Endodermal cell (in vitro differentiated cells): ENCODE measurements around the gene ADGRD1. TPM values are rescaled to one million over a fixed set of nuclear protein-coding genes. Genes with fewer than 3 reads are reported as not detected.

ENCODE experiments used
- DNase-seq: peaks from one replicate; pipeline ENCODE4 v3.0.0-alpha.2; 2017
- H3K27ac ChIP-seq: 2 replicates; pipeline ENCODE4 v1.5.1; 2013; ENCODE audit warnings: mild to moderate bottlenecking, low read depth, low read length, moderate library complexity
- H3K27me3 ChIP-seq: 2 replicates; pipeline ENCODE4 v1.6.1; 2013; ENCODE audit warnings: mild to moderate bottlenecking, low read length, moderate library complexity; ENCODE audit not compliant: insufficient read depth, control insufficient read depth, poor library complexity, severe bottlenecking
- H3K36me3 ChIP-seq: 2 replicates; pipeline ENCODE4 v1.7.0; 2013; ENCODE audit warnings: mild to moderate bottlenecking, low read length, moderate library complexity; ENCODE audit not compliant: control insufficient read depth, insufficient read depth
- H3K4me1 ChIP-seq: one replicate; pipeline ENCODE4 v1.7.0; 2013; ENCODE audit warnings: low read length; ENCODE audit not compliant: control insufficient read depth, insufficient read depth
- H3K4me3 ChIP-seq: 2 replicates; pipeline ENCODE4 v1.5.1; 2013; ENCODE audit warnings: mild to moderate bottlenecking, low read length, moderate library complexity
- H3K9ac ChIP-seq: 2 replicates; pipeline ENCODE4 v1.6.1; 2013; ENCODE audit warnings: mild to moderate bottlenecking, low read length, moderate library complexity; ENCODE audit not compliant: poor library complexity, severe bottlenecking; ENCODE audit errors: extremely low read depth
- H3K9me3 ChIP-seq: 2 replicates; pipeline ENCODE4 v1.6.1; 2013; ENCODE audit warnings: mild to moderate bottlenecking, low read length, moderate library complexity; ENCODE audit not compliant: control insufficient read depth
- H3K27ac Mint-ChIP-seq: 2 replicates; pipeline ENCODE4 v1.8.0; 2020; ENCODE audit warnings: mixed read lengths
- H3K27me3 Mint-ChIP-seq: 2 replicates; pipeline ENCODE4 v1.8.0; 2021; ENCODE audit warnings: mild to moderate bottlenecking, mixed read lengths; ENCODE audit not compliant: insufficient read depth
- H3K36me3 Mint-ChIP-seq: 2 replicates; pipeline ENCODE4 v1.8.0; 2020; ENCODE audit warnings: low read depth, mixed read lengths
- H3K4me1 Mint-ChIP-seq: 2 replicates; pipeline ENCODE4 v1.8.0; 2020; ENCODE audit warnings: mixed read lengths
- H3K4me3 Mint-ChIP-seq: 2 replicates; pipeline ENCODE4 v1.8.0; 2020; ENCODE audit warnings: mild to moderate bottlenecking, moderate library complexity, mixed read lengths
- H3K9me3 Mint-ChIP-seq: 2 replicates; pipeline ENCODE4 v1.8.0; 2020; ENCODE audit warnings: mild to moderate bottlenecking, mixed read lengths
- CTCF ChIP-seq: fragments of 200-600 bp; sonication (generic); conservative IDR thresholded peaks from 2 replicates; pipeline ENCODE4 v1.5.0; 2021; ENCODE audit warnings: antibody characterized with exemption, mild to moderate bottlenecking
- WGBS, 2 experiments: methylation state at CpG; one replicate each; pipeline versions ENCODE4 v1.1.5 to v1.1.7; 2013; ENCODE audit warnings: missing lambda C conversion rate in 2 of 2, mixed read lengths in 1 of 2; ENCODE audit not compliant: insufficient coverage in 1 of 2, insufficient read length in 1 of 2; 5-methylcytosine and 5-hydroxymethylcytosine counted together
- total RNA-seq, 2 donors: library from RNA; stranded (reverse); fragmentation: NEBNext Ultra II Directional in 1 of 2; extraction: Animal tissue kit (Norgen Biotek cat#: 25700) in 1 of 2; gene quantifications; 2 replicates in 1 of 2; 3 replicates in 1 of 2; pipeline ENCODE4 v1.2.1, GENCODE V29; 2021

ADGRD1 gene
- total RNA-seq, 2 donors from 2014 or later, result 1.3 to 2.9 TPM

GRCh38 chr12:131075194-131075593 lies 121.5 kb downstream of the ADGRD1 start:
- Mint-ChIP-seq H3K27me3 (no peaks in the 10 kb centered on the region), H3K4me1 (no peaks in the 10 kb centered on the region), H3K36me3 (no peaks in the 10 kb centered on the region), H3K27ac (no peak overlapping the region), H3K4me3 (no peak overlapping the region), H3K9me3 (peaks cover 14% of the 10 kb centered on the region)
- peak; percentile 42 for DNase-seq
- no peak overlapping the region for H3K4me3 ChIP-seq
- H3K27ac ChIP-seq, result no peak overlapping the region
- TF ChIP-seq CTCF, result no peak
- no peaks in the 10 kb centered on the region for H3K36me3 ChIP-seq
- no peaks in the 10 kb centered on the region for H3K4me1 ChIP-seq
- no peaks in the 10 kb centered on the region for H3K9me3 ChIP-seq
- H3K27me3 ChIP-seq, result no peaks in the 10 kb centered on the region
- WGBS, 2 experiments, result 74 to 87% methylated on average over 4 to 6 of the region's 6 CpGs
- no peak overlapping the region for H3K9ac ChIP-seq

DNA sequence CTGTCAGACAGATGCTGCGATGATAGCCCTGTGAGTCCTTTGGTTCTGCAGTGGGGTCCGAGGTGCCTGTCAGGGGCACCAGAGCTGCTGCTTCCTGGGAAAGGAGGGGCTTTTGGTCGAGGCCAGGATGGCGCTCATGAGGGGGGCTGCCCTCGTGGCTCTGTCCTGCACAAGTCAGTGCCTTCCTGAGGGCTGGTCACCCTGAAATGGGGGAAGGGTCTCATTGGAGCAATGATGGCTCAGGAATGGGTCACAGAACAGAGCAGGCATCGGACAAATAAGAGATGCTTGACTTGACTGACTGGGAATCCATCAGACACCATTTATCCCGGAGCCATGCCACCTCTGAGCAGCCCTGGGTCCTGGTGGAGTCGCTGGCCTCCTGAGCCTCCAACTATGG lies 121.9 kb downstream of the ADGRD1 start:
- H3K27ac Mint-ChIP-seq, result no peak overlapping the region

GRCh38 chr12:131076296-131076695 lies 122.6 kb downstream of the ADGRD1 start:
- H3K4me3 Mint-ChIP-seq, result no peak overlapping the region
- WGBS, 2 experiments, result 88 to 100% methylated on average over 1 to 3 of the region's 3 CpGs
- H3K36me3 Mint-ChIP-seq, result no peaks in the 10 kb centered on the region
- H3K27ac Mint-ChIP-seq, result no peak overlapping the region
- Histone ChIP-seq H3K4me1 (no peaks in the 10 kb centered on the region), H3K9me3 (no peaks in the 10 kb centered on the region), H3K36me3 (no peaks in the 10 kb centered on the region), H3K4me3 (no peak overlapping the region), H3K27me3 (no peaks in the 10 kb centered on the region), H3K9ac (no peak overlapping the region), H3K27ac (no peak overlapping the region)
- DNase-seq, result peak; percentile 38
- TF ChIP-seq CTCF, result no peak
- no peaks in the 10 kb centered on the region for H3K27me3 Mint-ChIP-seq
- peaks cover 16% of the 10 kb centered on the region for H3K9me3 Mint-ChIP-seq
- no peaks in the 10 kb centered on the region for H3K4me1 Mint-ChIP-seq

More for the DNA sequence above, 121.9 kb downstream of the ADGRD1 start:
- H3K9me3 ChIP-seq, result no peaks in the 10 kb centered on the region
- no peaks in the 10 kb centered on the region for H3K27me3 ChIP-seq
- H3K27ac ChIP-seq, result no peak overlapping the region
- no peak overlapping the region for H3K4me3 ChIP-seq
- H3K36me3 ChIP-seq, result no peaks in the 10 kb centered on the region
- Mint-ChIP-seq H3K4me1 (no peaks in the 10 kb centered on the region), H3K27me3 (no peaks in the 10 kb centered on the region), H3K4me3 (no peak overlapping the region), H3K9me3 (peaks cover 15% of the 10 kb centered on the region), H3K36me3 (no peaks in the 10 kb centered on the region)
- no peaks in the 10 kb centered on the region for H3K4me1 ChIP-seq
- DNase-seq, result peak; percentile 38
- H3K9ac ChIP-seq, result no peak overlapping the region
- no peak for TF ChIP-seq CTCF
- 74 to 82% methylated on average over 4 to 8 of the region's 8 CpGs for WGBS, 2 experiments
